Psoas muscle (tissue), 8 donors: ENCODE measurements around the gene BORCS8. TPM values are rescaled to one million over a fixed set of nuclear protein-coding genes. Genes with fewer than 3 reads are reported as not detected.

Experiments used
- ATAC-seq, 4 donors: fragments of 200-7000 bp; cut with Tn5 transposase; one replicate each; pipeline ENCODE4 v1.9.1; 2020; ENCODE audit warnings: moderate library complexity in 3 of 4, mild to moderate bottlenecking in 2 of 4
- DNase-seq, 2 donors: peaks; one replicate each; pipeline ENCODE4 v3.0.0-alpha.2; 2020
- H3K27ac ChIP-seq: fragments of 200-600 bp; one replicate; pipeline ENCODE4 v1.8.0; 2022
- H3K27me3 ChIP-seq, 3 donors: fragments of 200-600 bp in 1 of 3; one replicate each; pipeline versions ENCODE4 v1.6.1 to v1.8.0; 2013 to 2022; ENCODE audit warnings: low read length in 2 of 3, mild to moderate bottlenecking in 2 of 3, moderate library complexity in 1 of 3; ENCODE audit not compliant: insufficient read depth in 3 of 3
- H3K36me3 ChIP-seq, 2 donors: fragments of 200-600 bp in 1 of 2; one replicate each; pipeline versions ENCODE4 v1.6.1 to v1.8.0; 2013 to 2022; ENCODE audit warnings: low read depth in 1 of 2, mild to moderate bottlenecking in 1 of 2, moderate library complexity in 1 of 2; ENCODE audit not compliant: insufficient read depth in 1 of 2
- H3K4me1 ChIP-seq: fragments of 200-600 bp; one replicate; pipeline ENCODE4 v1.8.0; 2022
- H3K4me3 ChIP-seq: fragments of 200-600 bp; one replicate; pipeline ENCODE4 v1.8.0; 2022; ENCODE audit warnings: mild to moderate bottlenecking
- H3K9me3 ChIP-seq: fragments of 200-600 bp; one replicate; pipeline ENCODE4 v1.8.0; 2022
- CTCF ChIP-seq: fragments of 200-600 bp; IDR thresholded peaks from one replicate; pipeline ENCODE4 v1.8.0; 2022; ENCODE audit warnings: antibody characterized with exemption
- WGBS, 3 donors: extraction: QIAGEN DNeasy Blood & Tissue Kit; methylation state at CpG; one replicate each; pipeline versions ENCODE4 v1.1.6 to v1.1.7; 2013; 5-methylcytosine and 5-hydroxymethylcytosine counted together
- intact Hi-C, 2 donors: fragments of 100-400 bp; cut with DNase I; formaldehyde crosslinking; loops; one replicate each; pipeline versions ENCODE4 v1.11.0 to v1.14.2; 2022
- polyA plus RNA-seq, 3 donors: library from polyadenylated mRNA; stranded (reverse); fragments of 200-250 nt; gene quantifications; one replicate each; pipeline ENCODE4 v1.2.3, GENCODE V29; 2013
- total RNA-seq, 4 donors: library from RNA; stranded (reverse); fragmentation: NEBNext Ultra II Directional in 2 of 4; extraction: Animal tissue kit (Norgen Biotek cat#: 25700) in 2 of 4; gene quantifications; one replicate each; pipeline versions ENCODE4 v1.2.1 to v1.2.4, GENCODE V29; 2021 to 2023
- donor health status: healthy with polysubstance abuse.
- donor health status: DM: no; HTN: no; CAD: no; lungs with moderate emphysema.
- donor health status: Bipolar disorder and iron deficiency.
- donor health status: healthy.
- donor health status: DM: yes; HTN: yes; CAD: no.
- donor health status: DM: no; HTN: no; CAD: no.
- donor health status: DM: no; HTN: no; CAD: no.
- donor health status: DM: yes; HTN: yes; CAD: no.

Gene BORCS8
- total and polyA plus RNA-seq, 7 donors, result 16.0 to 46.1 (median 25.2) TPM

DNA sequence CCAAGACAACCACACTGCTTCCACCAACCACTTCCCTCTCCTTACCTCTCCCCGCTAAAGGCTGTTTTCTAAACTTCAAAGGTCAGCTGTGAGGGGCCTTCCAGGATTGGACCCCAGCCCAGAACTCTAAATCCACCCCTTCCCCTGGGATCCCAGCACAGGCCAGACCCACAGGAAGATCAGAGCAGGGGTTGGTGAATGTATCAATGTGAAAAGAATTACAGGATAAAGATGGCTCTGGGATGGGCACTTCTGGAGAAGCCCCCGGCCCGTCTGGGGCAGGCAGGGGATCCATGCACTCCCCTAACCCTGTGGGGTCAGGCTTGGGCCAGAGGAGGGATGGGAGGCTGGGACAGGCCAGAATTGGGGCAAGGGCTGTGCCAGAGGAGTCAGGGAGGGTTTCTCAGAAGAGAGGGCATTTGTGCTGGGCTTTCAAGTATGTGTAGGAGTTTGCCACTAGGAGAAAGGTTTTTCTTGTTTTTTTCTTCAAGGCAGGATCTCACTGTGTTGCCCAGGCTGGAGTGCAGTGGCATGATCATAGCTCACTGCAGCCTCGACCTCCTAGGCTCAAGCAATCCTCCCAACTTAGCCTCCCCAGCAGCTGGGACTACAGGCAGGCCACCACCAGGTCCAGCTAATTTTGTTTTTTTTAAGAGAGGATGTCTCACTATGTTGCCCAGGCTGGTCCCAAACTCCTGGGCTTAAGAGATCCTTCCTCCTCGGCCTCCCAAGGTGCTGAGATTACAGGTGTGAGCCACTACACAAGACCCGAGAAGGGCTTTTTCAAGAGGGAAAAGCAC is 20.9 kb downstream of the BORCS8 start:
- no peaks in the 10 kb centered on the region for H3K9me3 ChIP-seq
- H3K27me3 ChIP-seq, result no peaks in the 10 kb centered on the region
- H3K4me1 ChIP-seq, result peaks cover 19% of the 10 kb centered on the region
- intact Hi-C loops, result loop anchor here in 1 of 2 donors (10.0 kb wide), 1 partner anchor 116 kb away; no protein-coding TSS in a partner anchor
- 68 to 74% (median 69%) methylated on average over 6 of the region's 6 CpGs for WGBS, 3 donors
- ATAC-seq (peak in 1 of 4 donors; percentile 5), DNase-seq (no peak)
- TF ChIP-seq CTCF, result no peak
- H3K36me3 ChIP-seq, result no peaks in the 10 kb centered on the region
- H3K4me3 ChIP-seq, result no peak overlapping the region
- no peak overlapping the region for H3K27ac ChIP-seq

- Histone ChIP-seq H3K27ac (no peak within 1 kb of the TSS), H3K4me3 (peak within 1 kb of the TSS; percentile 60)
- WGBS, 3 donors, result 10 to 12% (median 10%) methylated on average over 54 to 56 of the region's 56 CpGs
Observed at GRCh38 chr19:19170053-19170872, 21.7 kb downstream of the BORCS8 start, which contains the start of gene MEF2B. Gene MEF2B (minus strand): TSS chr19:19170263. CDS start chr19:19150735, 19,528 bp downstream.

GRCh38 chr19:19169236-19170052 is 22.5 kb downstream of the BORCS8 start:
- ATAC-seq (peak in 1 of 4 donors; percentile 4), DNase-seq (no peak)
- Histone ChIP-seq H3K9me3 (no peaks in the 10 kb centered on the region), H3K27me3 (no peaks in the 10 kb centered on the region), H3K36me3 (no peaks in the 10 kb centered on the region), H3K4me1 (peaks cover 19% of the 10 kb centered on the region), H3K4me3 (peak overlapping the region; percentile 60), H3K27ac (no peak overlapping the region)
- no peak for TF ChIP-seq CTCF
- intact Hi-C loops, result loop anchor here in 1 of 2 donors (10.0 kb wide), 1 partner anchor 115 kb away; no protein-coding TSS in a partner anchor
- 70 to 74% (median 74%) methylated on average over 9 of the region's 9 CpGs for WGBS, 3 donors

More at GRCh38 chr19:19170053-19170872, 21.7 kb downstream of the BORCS8 start, which contains the start of gene MEF2B:
- DNase-seq, result peak; percentile 82 to 89
- intact Hi-C loops, result loop anchor here in 1 of 2 donors (10.0 kb wide), 1 partner anchor 115 kb away; no protein-coding TSS in a partner anchor
- Histone ChIP-seq H3K9me3 (no peaks in the 10 kb centered on the region), H3K4me1 (peaks cover 19% of the 10 kb centered on the region), H3K27me3 (no peaks in the 10 kb centered on the region), H3K36me3 (no peaks in the 10 kb centered on the region)
- TF ChIP-seq CTCF, result no peak
- peak; percentile 89 to 93 (median 90) for ATAC-seq

GRCh38 chr19:19167612-19168011 is 24.3 kb downstream of the BORCS8 start:
- ATAC-seq, result no peak
- intact Hi-C loops, result no loop called here

More at GRCh38 chr19:19167612-19168011, 24.3 kb downstream of the BORCS8 start:
- no peak for DNase-seq
- Histone ChIP-seq H3K4me1 (peaks cover 19% of the 10 kb centered on the region), H3K9me3 (no peaks in the 10 kb centered on the region), H3K36me3 (no peaks in the 10 kb centered on the region), H3K27me3 (no peaks in the 10 kb centered on the region), H3K4me3 (no peak overlapping the region), H3K27ac (no peak overlapping the region)
- 83 to 86% (median 85%) methylated on average over 3 of the region's 3 CpGs for WGBS, 3 donors
- no peak for TF ChIP-seq CTCF
